DND-41 (cell line): ENCODE measurements around the gene FOXO3.

Experiments used
- EZH2 ChIP-seq: IDR thresholded peaks from 3 replicates; pipeline ENCODE4 v1.6.1; 2012; ENCODE audit warnings: borderline replicate concordance, low read depth, mild to moderate bottlenecking, moderate library complexity, low read length, inconsistent platforms; ENCODE audit not compliant: severe bottlenecking
- TF ChIP-seq, protein P1 (sequence below): IDR thresholded peaks from 2 replicates; pipeline ENCODE4 v1.5.1; 2012; ENCODE audit warnings: borderline replicate concordance, low read length, moderate library complexity, mild to moderate bottlenecking; ENCODE audit not compliant: poor library complexity, severe bottlenecking; ENCODE audit errors: extremely low read depth

GRCh38 chr6:108623995-108624394, 63.3 kb downstream of the FOXO3 start:
- no peak for TF ChIP-seq EZH2
- TF ChIP-seq, protein P1, sequence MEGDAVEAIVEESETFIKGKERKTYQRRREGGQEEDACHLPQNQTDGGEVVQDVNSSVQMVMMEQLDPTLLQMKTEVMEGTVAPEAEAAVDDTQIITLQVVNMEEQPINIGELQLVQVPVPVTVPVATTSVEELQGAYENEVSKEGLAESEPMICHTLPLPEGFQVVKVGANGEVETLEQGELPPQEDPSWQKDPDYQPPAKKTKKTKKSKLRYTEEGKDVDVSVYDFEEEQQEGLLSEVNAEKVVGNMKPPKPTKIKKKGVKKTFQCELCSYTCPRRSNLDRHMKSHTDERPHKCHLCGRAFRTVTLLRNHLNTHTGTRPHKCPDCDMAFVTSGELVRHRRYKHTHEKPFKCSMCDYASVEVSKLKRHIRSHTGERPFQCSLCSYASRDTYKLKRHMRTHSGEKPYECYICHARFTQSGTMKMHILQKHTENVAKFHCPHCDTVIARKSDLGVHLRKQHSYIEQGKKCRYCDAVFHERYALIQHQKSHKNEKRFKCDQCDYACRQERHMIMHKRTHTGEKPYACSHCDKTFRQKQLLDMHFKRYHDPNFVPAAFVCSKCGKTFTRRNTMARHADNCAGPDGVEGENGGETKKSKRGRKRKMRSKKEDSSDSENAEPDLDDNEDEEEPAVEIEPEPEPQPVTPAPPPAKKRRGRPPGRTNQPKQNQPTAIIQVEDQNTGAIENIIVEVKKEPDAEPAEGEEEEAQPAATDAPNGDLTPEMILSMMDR, result no peak
